Heart left ventricle (tissue), 13 donors: ENCODE data around the gene CD96.

Experiments used
- CTCF ChIP-seq, 12 donors: fragments of 200-600 bp; sonication (generic) in 4 of 12; IDR thresholded peaks; one replicate each; pipeline versions ENCODE4 v1.5.0 to v1.8.0; 2018 to 2022; ENCODE audit warnings: antibody characterized with exemption in 12 of 12, mild to moderate bottlenecking in 5 of 12
- POLR2A ChIP-seq, 2 donors: fragments of 450-650 bp; IDR thresholded peaks; one replicate each; pipeline ENCODE4 v1.6.1; 2017; ENCODE audit warnings: antibody characterized with exemption in 2 of 2, mild to moderate bottlenecking in 2 of 2, moderate library complexity in 2 of 2
- donor health status: ischemic (EF 13 %, LVEDD 7.1; RV severe dilation, severe dysfunction).
- donor health status: DM: no; HTN: yes; CAD: no.
- donor health status: DM: no; HTN: no; CAD: no.
- donor health status: ischemic (EF 25% LVEDD 6.9; RV normal size, moderate dysfunction).
- donor health status: ischemic (EF 25% LVEDD 5.7; RV mildly dilated, moderate dysfunction).
- donor health status: ischemic (EF 35%, LVEDD 5.7; RV mildly dilated, moderate dysfunction).
- donor health status: nonischemic (EF 11% LVEDD 7.7; RV severe dilation, severe dysfunction).
- donor health status: DM: yes; HTN: yes; CAD: no.
- donor health status: PGD.
- donor health status: ischemic (EF 29% LVEDD 5.4; RV normal size, mild dysfunction).
- donor health status: nonischemic (EF 23%, LVEDD 6.1; RV moderate dilation, normal function).

GRCh38 chr3:111588527-111588926, 46.5 kb downstream of the CD96 start:
- TF ChIP-seq POLR2A (IDR thresholded peaks at IDR 0.05), result no peak
- TF ChIP-seq CTCF (IDR thresholded peaks at IDR 0.05), result no peak
